HG03095 (cell line): ENCODE data around the gene FNDC1.
"Not testable (repeated sequence)": the region's sequence is repeated elsewhere in the genome, so short reads cannot be mapped to it uniquely, and the experiment has no call there.

Source experiments
- ATAC-seq: cut with Tn5 transposase; IDR thresholded peaks from one replicate; pipeline ENCODE4 v1.9.1; 2021; ENCODE audit warnings: moderate library complexity; ENCODE audit not compliant: unreplicated experiment

Gene FNDC1

GRCh38 chr6:159255434-159255951, 86.3 kb downstream of the FNDC1 start:
- ATAC-seq = no peak

GRCh38 chr6:159256128-159256527, 86.9 kb downstream of the FNDC1 start:
- no peak for ATAC-seq

- ATAC-seq = no peak
Observed at GRCh38 chr6:159257846-159258245, 88.6 kb downstream of the FNDC1 start.

- ATAC-seq = no peak
Observed at GRCh38 chr6:159259441-159260125, 90.4 kb downstream of the FNDC1 start.

- no peak for ATAC-seq
Observed at GRCh38 chr6:159260208-159260607, 91.0 kb downstream of the FNDC1 start.

GRCh38 chr6:159261995-159262394, 92.8 kb downstream of the FNDC1 start:
- no peak for ATAC-seq

- ATAC-seq = no peak
Observed at GRCh38 chr6:159262586-159262985, 93.4 kb downstream of the FNDC1 start.

GRCh38 chr6:159267165-159267564, 98.0 kb downstream of the FNDC1 start:
- ATAC-seq = no peak

- ATAC-seq = no peak
Observed at GRCh38 chr6:159268511-159268910, 99.3 kb downstream of the FNDC1 start.

GRCh38 chr6:159271257-159271656, 102.1 kb downstream of the FNDC1 start:
- no peak for ATAC-seq

GRCh38 chr6:159278626-159279025, 109.4 kb downstream of the FNDC1 start:
- no peak for ATAC-seq

GRCh38 chr6:159279790-159280277, 110.6 kb downstream of the FNDC1 start:
- ATAC-seq = no peak

GRCh38 chr6:159282421-159282820, 113.2 kb downstream of the FNDC1 start:
- no peak for ATAC-seq

GRCh38 chr6:159284661-159285060, 115.5 kb downstream of the FNDC1 start:
- ATAC-seq = not testable (repeated sequence)

- ATAC-seq = no peak
Observed at GRCh38 chr6:159298840-159299239, 129.6 kb downstream of the FNDC1 start.

GRCh38 chr6:159299566-159299965, 130.4 kb downstream of the FNDC1 start:
- ATAC-seq = no peak

GRCh38 chr6:159301277-159301676, 132.1 kb downstream of the FNDC1 start:
- no peak for ATAC-seq

- ATAC-seq = no peak
Observed at GRCh38 chr6:159301810-159302593, 132.8 kb downstream of the FNDC1 start.

GRCh38 chr6:159302594-159302992, 133.4 kb downstream of the FNDC1 start:
- no peak for ATAC-seq

GRCh38 chr6:159303159-159303558, 134.0 kb downstream of the FNDC1 start:
- no peak for ATAC-seq

- ATAC-seq = no peak
Observed at GRCh38 chr6:159303784-159304183, 134.6 kb downstream of the FNDC1 start.

GRCh38 chr6:159304641-159305040, 135.4 kb downstream of the FNDC1 start:
- ATAC-seq = no peak
